HL-60 (cell line): ENCODE measurements around the gene TCF25.

Source experiments
- DNase-seq, 2 experiments: peaks; one replicate each; pipeline ENCODE4 v3.0.0-alpha.2; 2010 to 2020; ENCODE audit warnings: low read depth in 1 of 2, low spot score in 1 of 2
- H3K27ac ChIP-seq: fragments of 250-450 bp; sonication (Bioruptor Pico); replicated peaks from 2 replicates; pipeline ENCODE4 v1.5.1; 2020; ENCODE audit warnings: mild to moderate bottlenecking, moderate library complexity
- H3K27me3 ChIP-seq: fragments of 250-450 bp; sonication (Bioruptor Pico); 2 replicates; pipeline ENCODE4 v1.5.1; 2021; ENCODE audit warnings: mild to moderate bottlenecking, moderate library complexity; ENCODE audit not compliant: insufficient read depth, poor library complexity, severe bottlenecking
- H3K4me3 ChIP-seq: replicated peaks from 2 replicates; pipeline ENCODE4 v1.5.1; 2011; ENCODE audit warnings: mild to moderate bottlenecking, control low read depth, low read length; ENCODE audit not compliant: insufficient read depth
- GABPA ChIP-seq: IDR thresholded peaks from 2 replicates; pipeline ENCODE4 v1.6.1; 2012; ENCODE audit warnings: low read depth
- POLR2AphosphoS5 ChIP-seq: IDR thresholded peaks from 2 replicates; pipeline ENCODE4 v1.6.1; 2012; ENCODE audit warnings: low read depth
- SPI1 ChIP-seq: IDR thresholded peaks from 2 replicates; pipeline ENCODE4 v1.6.1; 2012; ENCODE audit warnings: low read depth, mild to moderate bottlenecking, borderline replicate concordance
- TF ChIP-seq, protein P1 (sequence below): IDR thresholded peaks from 2 replicates; pipeline ENCODE4 v1.6.1; 2012; ENCODE audit warnings: low read depth; ENCODE audit not compliant: insufficient replicate concordance
- TF ChIP-seq, protein P2 (sequence below): IDR thresholded peaks from one replicate; pipeline ENCODE4 v1.5.1; 2011; ENCODE audit warnings: low read length, control low read depth, inconsistent platforms; ENCODE audit not compliant: insufficient read depth

The TCF25 gene

DNA sequence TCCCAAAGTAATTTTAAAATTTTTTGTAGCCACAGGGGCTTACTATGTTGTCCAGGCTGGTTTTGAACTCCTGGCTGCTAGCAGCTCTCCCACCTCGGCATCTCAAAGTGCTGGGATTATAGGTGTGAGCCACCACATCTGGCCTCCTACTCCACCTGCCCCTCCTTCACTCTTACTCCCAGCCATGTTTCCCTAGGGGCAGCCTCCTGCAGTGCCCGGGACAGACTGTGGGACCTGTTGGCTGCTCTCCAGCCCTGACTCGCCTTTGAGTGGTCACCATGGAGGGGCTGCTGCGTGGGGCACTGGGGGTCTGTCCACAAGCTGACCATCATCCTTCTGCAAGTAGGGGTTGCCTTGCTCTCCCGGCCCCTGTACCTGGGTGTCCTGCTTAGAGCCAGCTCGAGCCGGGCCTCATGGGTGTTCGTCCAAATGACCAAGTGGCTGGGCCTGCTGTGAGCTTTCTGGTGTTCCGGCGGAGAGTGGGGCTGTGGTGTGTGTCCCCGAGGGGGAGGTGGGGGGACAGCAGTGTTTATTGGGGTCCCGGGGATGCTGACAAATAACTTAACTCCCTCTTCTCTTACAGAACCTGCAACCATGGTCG lies 28.6 kb upstream of the TCF25 start:
- H3K4me3 ChIP-seq, result no peak overlapping the region
- TF ChIP-seq, protein P1, sequence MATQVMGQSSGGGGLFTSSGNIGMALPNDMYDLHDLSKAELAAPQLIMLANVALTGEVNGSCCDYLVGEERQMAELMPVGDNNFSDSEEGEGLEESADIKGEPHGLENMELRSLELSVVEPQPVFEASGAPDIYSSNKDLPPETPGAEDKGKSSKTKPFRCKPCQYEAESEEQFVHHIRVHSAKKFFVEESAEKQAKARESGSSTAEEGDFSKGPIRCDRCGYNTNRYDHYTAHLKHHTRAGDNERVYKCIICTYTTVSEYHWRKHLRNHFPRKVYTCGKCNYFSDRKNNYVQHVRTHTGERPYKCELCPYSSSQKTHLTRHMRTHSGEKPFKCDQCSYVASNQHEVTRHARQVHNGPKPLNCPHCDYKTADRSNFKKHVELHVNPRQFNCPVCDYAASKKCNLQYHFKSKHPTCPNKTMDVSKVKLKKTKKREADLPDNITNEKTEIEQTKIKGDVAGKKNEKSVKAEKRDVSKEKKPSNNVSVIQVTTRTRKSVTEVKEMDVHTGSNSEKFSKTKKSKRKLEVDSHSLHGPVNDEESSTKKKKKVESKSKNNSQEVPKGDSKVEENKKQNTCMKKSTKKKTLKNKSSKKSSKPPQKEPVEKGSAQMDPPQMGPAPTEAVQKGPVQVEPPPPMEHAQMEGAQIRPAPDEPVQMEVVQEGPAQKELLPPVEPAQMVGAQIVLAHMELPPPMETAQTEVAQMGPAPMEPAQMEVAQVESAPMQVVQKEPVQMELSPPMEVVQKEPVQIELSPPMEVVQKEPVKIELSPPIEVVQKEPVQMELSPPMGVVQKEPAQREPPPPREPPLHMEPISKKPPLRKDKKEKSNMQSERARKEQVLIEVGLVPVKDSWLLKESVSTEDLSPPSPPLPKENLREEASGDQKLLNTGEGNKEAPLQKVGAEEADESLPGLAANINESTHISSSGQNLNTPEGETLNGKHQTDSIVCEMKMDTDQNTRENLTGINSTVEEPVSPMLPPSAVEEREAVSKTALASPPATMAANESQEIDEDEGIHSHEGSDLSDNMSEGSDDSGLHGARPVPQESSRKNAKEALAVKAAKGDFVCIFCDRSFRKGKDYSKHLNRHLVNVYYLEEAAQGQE, result no peak
- TF ChIP-seq SPI1 (no peak), POLR2AphosphoS5 (no peak), GABPA (no peak)
- TF ChIP-seq, protein P2, sequence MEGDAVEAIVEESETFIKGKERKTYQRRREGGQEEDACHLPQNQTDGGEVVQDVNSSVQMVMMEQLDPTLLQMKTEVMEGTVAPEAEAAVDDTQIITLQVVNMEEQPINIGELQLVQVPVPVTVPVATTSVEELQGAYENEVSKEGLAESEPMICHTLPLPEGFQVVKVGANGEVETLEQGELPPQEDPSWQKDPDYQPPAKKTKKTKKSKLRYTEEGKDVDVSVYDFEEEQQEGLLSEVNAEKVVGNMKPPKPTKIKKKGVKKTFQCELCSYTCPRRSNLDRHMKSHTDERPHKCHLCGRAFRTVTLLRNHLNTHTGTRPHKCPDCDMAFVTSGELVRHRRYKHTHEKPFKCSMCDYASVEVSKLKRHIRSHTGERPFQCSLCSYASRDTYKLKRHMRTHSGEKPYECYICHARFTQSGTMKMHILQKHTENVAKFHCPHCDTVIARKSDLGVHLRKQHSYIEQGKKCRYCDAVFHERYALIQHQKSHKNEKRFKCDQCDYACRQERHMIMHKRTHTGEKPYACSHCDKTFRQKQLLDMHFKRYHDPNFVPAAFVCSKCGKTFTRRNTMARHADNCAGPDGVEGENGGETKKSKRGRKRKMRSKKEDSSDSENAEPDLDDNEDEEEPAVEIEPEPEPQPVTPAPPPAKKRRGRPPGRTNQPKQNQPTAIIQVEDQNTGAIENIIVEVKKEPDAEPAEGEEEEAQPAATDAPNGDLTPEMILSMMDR, result no peak
- H3K27ac ChIP-seq, result no peak overlapping the region
- H3K27me3 ChIP-seq, result no peaks in the 10 kb centered on the region
- no peak for DNase-seq

DNA sequence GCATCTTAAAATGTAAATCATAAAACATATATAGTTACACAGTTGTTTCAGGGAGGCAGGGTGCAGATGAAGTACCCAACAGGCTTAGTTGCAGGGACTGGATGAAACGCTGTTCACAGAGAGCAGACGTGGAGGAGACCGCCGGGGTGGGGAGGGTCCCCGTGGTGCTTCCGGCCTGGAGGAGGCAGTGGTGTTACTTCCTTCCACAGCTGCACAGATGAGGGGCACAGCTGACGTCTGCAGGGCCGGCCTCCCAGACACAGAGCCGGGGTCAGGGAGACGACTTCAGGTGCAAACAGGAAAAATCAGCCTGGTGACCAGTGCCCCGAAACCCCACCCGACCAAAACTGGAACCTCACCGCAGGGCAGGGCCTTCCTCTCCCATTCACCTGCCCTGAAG lies 28.0 kb upstream of the TCF25 start:
- Histone ChIP-seq H3K4me3 (no peak overlapping the region), H3K27ac (no peak overlapping the region), H3K27me3 (no peaks in the 10 kb centered on the region)
- TF ChIP-seq, protein P1, result no peak
- TF ChIP-seq, protein P2, result no peak
- no peak for TF ChIP-seq GABPA
- no peak for TF ChIP-seq POLR2AphosphoS5
- TF ChIP-seq SPI1, result no peak
- no peak for DNase-seq

DNA sequence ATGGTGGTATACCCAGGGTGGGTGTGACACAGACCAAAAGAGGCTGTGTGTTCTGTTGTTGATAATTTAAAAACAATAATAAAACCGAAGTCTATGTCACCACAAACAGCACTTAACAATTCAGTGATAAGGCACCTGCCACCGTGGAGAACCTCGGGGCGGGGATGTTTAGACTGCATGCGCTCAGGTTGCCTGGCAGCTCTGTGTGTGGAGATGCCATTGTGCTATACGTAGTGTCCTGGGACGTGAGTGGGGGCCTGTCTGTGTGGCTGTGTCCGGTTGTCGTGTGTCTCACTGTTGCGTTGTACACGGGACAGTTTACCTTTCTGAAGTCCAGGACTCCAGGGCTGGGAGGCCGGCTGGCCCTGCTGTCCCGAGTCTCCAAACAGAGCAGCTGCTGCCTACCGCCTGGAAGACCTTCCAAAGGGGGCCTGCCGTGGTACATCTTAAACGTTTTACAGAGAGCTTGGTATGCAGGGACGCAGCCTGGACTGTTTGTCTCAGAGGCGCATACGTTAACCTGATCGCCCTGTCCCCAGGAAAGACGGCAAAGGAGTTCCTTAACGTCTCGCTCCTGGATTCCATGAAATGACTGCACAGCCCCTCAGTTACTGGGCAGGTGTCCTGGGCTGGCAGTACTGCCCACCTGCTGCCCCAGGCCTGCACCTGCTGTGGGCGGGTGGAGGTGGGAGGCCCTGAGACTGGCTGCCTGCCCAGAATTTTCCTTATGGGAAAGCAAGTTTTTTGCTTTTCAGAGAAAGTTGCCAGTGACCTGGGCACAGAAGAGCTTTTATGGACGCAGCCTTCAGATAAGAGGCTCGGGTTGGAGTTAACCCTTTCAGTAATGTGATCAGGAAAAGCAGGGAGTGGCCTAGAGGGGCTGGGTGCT lies 26.1 kb upstream of the TCF25 start:
- Histone ChIP-seq H3K27ac (no peak overlapping the region), H3K4me3 (no peak overlapping the region), H3K27me3 (no peaks in the 10 kb centered on the region)
- no peak for DNase-seq
- TF ChIP-seq SPI1, result no peak
- TF ChIP-seq, protein P2, result no peak
- TF ChIP-seq GABPA, result no peak
- TF ChIP-seq POLR2AphosphoS5, result no peak
- TF ChIP-seq, protein P1, result no peak
